Left lung (tissue), 10 donors: ENCODE measurements around the gene ARHGAP9. TPM values are rescaled to one million over a fixed set of nuclear protein-coding genes. Genes with fewer than 3 reads are reported as not detected.

Experiments
- ATAC-seq: fragments of 200-7000 bp; cut with Tn5 transposase; one replicate; pipeline ENCODE4 v1.9.1; 2020; ENCODE audit warnings: moderate library complexity
- DNase-seq, 4 donors: peaks; one replicate each; pipeline ENCODE4 v3.0.0-alpha.2; 2013 to 2020
- H3K27ac ChIP-seq, 2 donors: fragments of 200-600 bp; sonication (generic) in 1 of 2; one replicate each; pipeline versions ENCODE4 v1.5.0 to v1.8.0; 2020 to 2021
- H3K27me3 ChIP-seq, 2 donors: fragments of 200-600 bp; sonication (generic) in 1 of 2; one replicate each; pipeline versions ENCODE4 v1.5.0 to v1.8.0; 2020 to 2021
- H3K36me3 ChIP-seq, 2 donors: fragments of 200-600 bp; sonication (generic) in 1 of 2; one replicate each; pipeline versions ENCODE4 v1.5.0 to v1.8.0; 2020 to 2021
- H3K4me1 ChIP-seq, 2 donors: fragments of 200-600 bp; one replicate each; pipeline ENCODE4 v1.8.0; 2021
- H3K4me3 ChIP-seq, 2 donors: fragments of 200-600 bp; sonication (generic) in 1 of 2; one replicate each; pipeline versions ENCODE4 v1.5.0 to v1.8.0; 2020 to 2021; ENCODE audit warnings: mild to moderate bottlenecking in 1 of 2
- H3K9me3 ChIP-seq, 2 donors: fragments of 200-600 bp; sonication (generic) in 1 of 2; one replicate each; pipeline versions ENCODE4 v1.5.0 to v1.8.0; 2020 to 2021
- CTCF ChIP-seq, 2 donors: fragments of 200-600 bp; sonication (generic) in 1 of 2; IDR thresholded peaks; one replicate each; pipeline versions ENCODE4 v1.5.0 to v1.8.0; 2021; ENCODE audit warnings: antibody characterized with exemption in 2 of 2
- intact Hi-C, 2 donors: fragments of 100-400 bp; cut with DNase I; formaldehyde crosslinking; loops; one replicate each; pipeline versions ENCODE4 v1.11.2 to v1.14.2; 2022
- polyA plus RNA-seq, 6 donors: library from polyadenylated mRNA; unstranded; fragments of 120-200 nt; gene quantifications; one replicate each; pipeline ENCODE4 v1.2.1, GENCODE V29; 2013; ENCODE audit not compliant: insufficient read length in 6 of 6
- total RNA-seq, 2 donors: library from RNA; stranded (reverse); fragmentation: NEBNext Ultra II Directional; extraction: Animal tissue kit (Norgen Biotek cat#: 25700); gene quantifications; one replicate each; pipeline ENCODE4 v1.2.1, GENCODE V29; 2021
- donor health status: DM: no; HTN: yes; CAD: no.
- donor health status: DM: no; HTN: no; CAD: no.

The ARHGAP9 gene
- total and polyA plus RNA-seq, 8 donors: 4.4 to 125 (median 5.6) TPM

DNA sequence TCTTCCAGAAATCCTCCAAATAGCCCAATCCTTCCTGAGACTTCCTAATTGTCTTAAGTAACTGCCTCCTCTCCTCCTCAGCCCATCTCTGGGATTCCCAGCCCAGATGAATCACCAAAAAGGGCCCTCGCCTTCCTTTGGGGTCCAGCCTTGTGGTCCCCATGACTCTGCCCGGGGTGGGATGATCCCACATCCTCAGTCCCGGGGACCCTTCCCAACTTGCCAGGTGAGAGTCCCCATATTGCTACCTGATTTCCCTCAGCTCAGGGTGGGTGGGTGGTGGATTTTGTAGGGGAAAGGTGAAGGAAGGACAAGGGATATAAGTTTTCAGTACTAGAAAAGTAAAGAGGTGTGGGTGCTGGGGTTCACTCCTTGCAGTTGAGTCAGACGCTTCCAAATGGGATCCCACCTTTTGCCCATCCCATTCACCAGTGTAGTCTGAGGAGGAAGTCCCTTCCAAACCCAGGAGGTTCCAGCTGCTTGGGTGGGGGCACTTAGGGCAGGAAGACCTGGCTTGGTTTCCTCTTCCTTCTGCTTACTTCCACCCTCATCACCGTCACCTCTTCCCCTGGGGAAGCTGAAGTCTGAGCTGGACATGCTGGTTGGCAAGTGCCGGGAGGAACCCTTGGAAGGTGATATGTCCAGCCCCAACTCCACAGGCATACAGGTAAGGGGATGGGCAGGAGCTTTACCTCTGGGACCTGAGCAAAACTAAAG lies 14.5 kb downstream of the ARHGAP9 start:
- no peak overlapping the region for H3K4me3 ChIP-seq
- H3K4me1 ChIP-seq: peaks cover 0 to 40% of the 10 kb centered on the region in 2 donors
- DNase-seq (no peak), ATAC-seq (no peak)
- intact Hi-C loops: no loop called here
- H3K27me3 ChIP-seq: peaks cover 3 to 43% of the 10 kb centered on the region in 2 donors
- no peak for TF ChIP-seq CTCF (IDR thresholded peaks at IDR 0.05)
- no peak overlapping the region for H3K27ac ChIP-seq
- peaks cover 0 to 31% of the 10 kb centered on the region in 2 donors for H3K36me3 ChIP-seq
- no peaks in the 10 kb centered on the region for H3K9me3 ChIP-seq

DNA sequence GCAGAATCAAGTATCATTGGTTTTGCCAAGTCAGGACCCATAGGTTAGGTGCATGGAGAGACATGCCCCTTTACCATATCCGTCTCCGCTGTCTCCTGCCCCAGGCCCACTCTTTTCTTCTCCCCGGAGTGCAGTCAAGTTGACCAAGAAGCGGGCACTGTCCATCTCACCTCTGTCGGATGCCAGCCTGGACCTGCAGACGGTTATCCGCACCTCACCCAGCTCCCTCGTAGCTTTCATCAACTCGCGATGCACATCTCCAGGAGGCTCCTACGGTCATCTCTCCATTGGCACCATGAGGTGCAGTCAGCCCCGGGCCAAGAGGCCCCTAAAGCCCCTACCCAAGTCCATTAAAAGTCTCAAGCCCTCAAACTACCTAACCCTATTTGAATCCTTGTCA lies 15.1 kb downstream of the ARHGAP9 start:
- Histone ChIP-seq H3K27ac (no peak overlapping the region), H3K36me3 (peaks cover 0 to 25% of the 10 kb centered on the region in 2 donors), H3K27me3 (peaks cover 3 to 48% of the 10 kb centered on the region in 2 donors), H3K4me3 (no peak overlapping the region), H3K9me3 (no peaks in the 10 kb centered on the region), H3K4me1 (peaks cover 0 to 40% of the 10 kb centered on the region in 2 donors)
- no peak for DNase-seq
- TF ChIP-seq CTCF (IDR thresholded peaks at IDR 0.05): no peak
- intact Hi-C loops: no loop called here
- no peak for ATAC-seq

DNA sequence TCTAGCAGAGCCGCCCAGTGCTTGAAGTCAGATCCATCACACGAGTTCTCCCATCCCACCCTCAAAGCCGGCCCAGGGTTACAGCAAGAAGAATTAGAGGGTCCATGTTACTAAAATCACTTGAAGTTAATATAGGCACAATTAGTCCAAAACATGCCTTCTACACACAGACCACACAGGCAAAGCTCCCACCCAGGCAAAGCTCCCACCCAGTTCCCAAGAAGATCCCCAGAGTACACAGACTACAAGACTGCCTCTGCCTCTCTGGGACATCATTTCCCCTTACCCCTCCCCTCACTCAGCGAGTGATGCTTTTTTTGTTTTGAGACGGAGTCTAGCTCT lies 16.8 kb downstream of the ARHGAP9 start:
- TF ChIP-seq CTCF (IDR thresholded peaks at IDR 0.05): peak in 1 of 2 donors; percentile 31
- peaks cover 0 to 8% of the 10 kb centered on the region in 2 donors for H3K36me3 ChIP-seq
- intact Hi-C loops: no loop called here
- no peak for ATAC-seq
- peaks cover 3 to 45% of the 10 kb centered on the region in 2 donors for H3K27me3 ChIP-seq
- peaks cover 6 to 45% of the 10 kb centered on the region in 2 donors for H3K4me1 ChIP-seq
- DNase-seq: no peak
- H3K9me3 ChIP-seq: no peaks in the 10 kb centered on the region
- H3K27ac ChIP-seq: peak overlapping the region in 1 of 2 donors; percentile 42
- peak overlapping the region in 1 of 2 donors; percentile 68 for H3K4me3 ChIP-seq

DNA sequence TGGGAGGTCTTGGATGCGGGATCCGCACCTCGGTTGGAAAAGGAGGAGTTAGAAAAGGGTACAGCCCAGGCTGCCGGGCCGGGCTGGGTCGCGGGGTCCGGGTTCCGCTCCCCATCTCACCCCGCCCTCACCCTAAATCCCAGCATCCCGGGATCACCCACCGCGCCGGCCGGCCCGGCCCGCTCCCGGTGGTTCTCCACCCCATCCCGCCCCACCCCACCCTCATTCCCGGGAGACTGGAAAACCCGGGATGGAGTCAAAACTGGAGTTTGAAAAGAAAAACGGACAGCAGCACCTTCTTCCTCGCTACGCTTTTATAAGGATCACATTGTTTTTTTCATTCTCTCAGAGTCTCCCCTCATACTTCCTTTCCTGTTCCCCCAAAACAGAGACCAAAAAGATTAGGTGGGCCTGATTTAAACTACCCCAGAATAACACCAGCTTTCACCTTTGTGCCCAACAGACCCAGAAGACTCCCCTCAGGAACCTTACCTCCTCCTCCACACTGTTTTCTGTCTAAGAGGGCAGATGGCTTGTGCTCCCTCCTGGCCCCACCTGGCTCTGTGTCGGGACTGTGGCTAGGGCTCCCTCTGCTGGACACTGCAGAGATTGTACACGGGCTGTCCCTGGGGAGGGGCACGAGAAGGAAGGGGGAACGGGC lies 17.3 kb downstream of the ARHGAP9 start:
- H3K36me3 ChIP-seq: peaks cover 0 to 3% of the 10 kb centered on the region in 2 donors
- H3K4me3 ChIP-seq: peak overlapping the region; percentile 68 to 69
- H3K27me3 ChIP-seq: peaks cover 3 to 45% of the 10 kb centered on the region in 2 donors
- TF ChIP-seq CTCF (IDR thresholded peaks at IDR 0.05): peak; percentile 93 to 97
- peaks cover 6 to 45% of the 10 kb centered on the region in 2 donors for H3K4me1 ChIP-seq
- H3K9me3 ChIP-seq: no peaks in the 10 kb centered on the region
- ATAC-seq (peak; percentile 82), DNase-seq (peak; percentile 86 to 93 (median 88))
- intact Hi-C loops: no loop called here
- peak overlapping the region; percentile 42 to 81 for H3K27ac ChIP-seq

DNA sequence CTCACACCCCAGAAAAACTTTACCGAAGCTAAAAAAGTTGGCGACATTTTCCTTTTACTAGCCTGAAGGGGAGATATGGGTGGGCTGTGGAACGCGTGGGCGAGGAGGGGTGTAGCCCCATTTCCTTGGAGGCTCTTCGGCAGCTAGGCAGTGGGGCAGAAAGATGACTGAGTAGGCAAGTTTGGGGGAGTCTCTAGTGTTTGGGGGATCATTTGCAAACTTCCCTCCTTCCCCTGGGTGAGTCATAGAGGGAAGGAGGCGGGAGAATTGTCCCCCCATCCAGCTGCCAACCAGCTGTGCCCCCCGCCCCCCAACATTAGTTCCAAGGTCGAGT lies 17.8 kb downstream of the ARHGAP9 start:
- Histone ChIP-seq H3K9me3 (no peaks in the 10 kb centered on the region), H3K27ac (peak overlapping the region; percentile 42 to 81), H3K27me3 (peaks cover 3 to 45% of the 10 kb centered on the region in 2 donors), H3K36me3 (no peaks in the 10 kb centered on the region), H3K4me1 (peaks cover 6 to 45% of the 10 kb centered on the region in 2 donors), H3K4me3 (peak overlapping the region; percentile 68 to 69)
- ATAC-seq (no peak), DNase-seq (peak in 1 of 4 donors; percentile 69)
- TF ChIP-seq CTCF (IDR thresholded peaks at IDR 0.05): no peak
- intact Hi-C loops: no loop called here
